H9 (cell line): ENCODE measurements around the gene DDX51. TPM values are rescaled to one million over a fixed set of nuclear protein-coding genes. Genes with fewer than 3 reads are reported as not detected.

ENCODE experiments used
- DNase-seq: peaks from one replicate; pipeline ENCODE4 v3.0.0-alpha.2; 2017
- H2AFZ ChIP-seq: one replicate; pipeline ENCODE4 v1.6.1; 2013; ENCODE audit warnings: mild to moderate bottlenecking, low read length, control low read depth, moderate library complexity
- H2AK5ac ChIP-seq: 2 replicates; pipeline ENCODE4 v1.6.1; 2013; ENCODE audit warnings: low read length, control low read depth, mixed read lengths; ENCODE audit not compliant: insufficient read length
- H2BK120ac ChIP-seq: one replicate; pipeline ENCODE4 v1.6.1; 2013; ENCODE audit warnings: low read depth, mild to moderate bottlenecking, low read length, control low read depth, inconsistent platforms; ENCODE audit not compliant: poor library complexity, severe bottlenecking
- H2BK12ac ChIP-seq: 2 replicates; pipeline ENCODE4 v1.6.1; 2013; ENCODE audit warnings: low read length, control low read depth, mixed read lengths, low read depth; ENCODE audit not compliant: insufficient read length
- H2BK15ac ChIP-seq: 2 replicates; pipeline ENCODE4 v1.6.1; 2013; ENCODE audit warnings: low read depth, low read length, control low read depth
- H2BK20ac ChIP-seq: one replicate; pipeline ENCODE4 v1.6.1; 2013; ENCODE audit warnings: low read depth, mild to moderate bottlenecking, low read length, control low read depth, inconsistent platforms; ENCODE audit not compliant: poor library complexity, severe bottlenecking
- H2BK5ac ChIP-seq: 2 replicates; pipeline ENCODE4 v1.6.1; 2013; ENCODE audit warnings: low read length, control low read depth, mixed read lengths; ENCODE audit not compliant: insufficient read length
- H3K14ac ChIP-seq: 2 replicates; pipeline ENCODE4 v1.6.1; 2013; ENCODE audit warnings: low read length, control low read depth; ENCODE audit not compliant: insufficient read depth
- H3K18ac ChIP-seq: 2 replicates; pipeline ENCODE4 v1.6.1; 2013; ENCODE audit warnings: low read depth, mild to moderate bottlenecking, mixed read lengths, low read length, control low read depth; ENCODE audit not compliant: insufficient read length
- H3K23ac ChIP-seq: 2 replicates; pipeline ENCODE4 v1.6.1; 2013; ENCODE audit warnings: low read length, control low read depth, mixed read lengths, low read depth; ENCODE audit not compliant: insufficient read length
- H3K23me2 ChIP-seq: 2 replicates; pipeline ENCODE4 v1.6.1; 2013; ENCODE audit warnings: low read depth, mild to moderate bottlenecking, mixed read lengths, low read length, control low read depth; ENCODE audit not compliant: insufficient read length, poor library complexity, severe bottlenecking
- H3K27ac ChIP-seq: 2 replicates; pipeline ENCODE4 v1.5.1; 2013; ENCODE audit warnings: low read length, control low read depth, mixed read lengths, low read depth; ENCODE audit not compliant: insufficient read length
- H3K27me3 ChIP-seq: 2 replicates; pipeline ENCODE4 v1.6.1; 2013; ENCODE audit warnings: low read length, control low read depth, inconsistent platforms; ENCODE audit not compliant: insufficient read depth
- H3K4ac ChIP-seq: 2 replicates; pipeline ENCODE4 v1.6.1; 2013; ENCODE audit warnings: low read depth, mild to moderate bottlenecking, control low read depth, inconsistent platforms, low read length, moderate library complexity
- H3K4me1 ChIP-seq: 2 replicates; pipeline ENCODE4 v1.6.1; 2013; ENCODE audit warnings: low read length, control low read depth, inconsistent platforms; ENCODE audit not compliant: insufficient read depth
- H3K4me2 ChIP-seq: 2 replicates; pipeline ENCODE4 v1.6.1; 2013; ENCODE audit warnings: low read length, control low read depth, mixed read lengths; ENCODE audit not compliant: insufficient read length, insufficient read depth
- H3K56ac ChIP-seq: 2 replicates; pipeline ENCODE4 v1.6.1; 2013; ENCODE audit warnings: low read depth, mild to moderate bottlenecking, mixed read lengths, low read length, control low read depth; ENCODE audit not compliant: insufficient read length
- H3K79me1 ChIP-seq: 2 replicates; pipeline ENCODE4 v1.6.1; 2013; ENCODE audit warnings: low read depth, mild to moderate bottlenecking, moderate library complexity, low read length, control low read depth, inconsistent platforms; ENCODE audit not compliant: insufficient read depth, poor library complexity, severe bottlenecking
- H3K79me2 ChIP-seq: 2 replicates; pipeline ENCODE4 v1.6.1; 2013; ENCODE audit warnings: low read length, control low read depth, inconsistent platforms; ENCODE audit not compliant: insufficient read depth
- H3K9ac ChIP-seq: 2 replicates; pipeline ENCODE4 v1.6.1; 2013; ENCODE audit warnings: low read length, control low read depth, mixed read lengths; ENCODE audit not compliant: insufficient read length; ENCODE audit errors: extremely low read depth
- H3K9me3 ChIP-seq: one replicate; pipeline ENCODE4 v1.6.1; 2013; ENCODE audit warnings: low read depth, low read length, inconsistent platforms; ENCODE audit not compliant: control insufficient read depth
- H3T11ph ChIP-seq: one replicate; pipeline ENCODE4 v1.6.1; 2013; ENCODE audit warnings: mild to moderate bottlenecking, low read length, control low read depth, inconsistent platforms
- H4K20me1 ChIP-seq: one replicate; pipeline ENCODE4 v1.6.1; 2013; ENCODE audit not compliant: control insufficient read depth, insufficient read length, insufficient read depth
- H4K5ac ChIP-seq: 2 replicates; pipeline ENCODE4 v1.6.1; 2013; ENCODE audit warnings: low read depth, mild to moderate bottlenecking, mixed read lengths, low read length, control low read depth; ENCODE audit not compliant: insufficient read length
- H4K8ac ChIP-seq: replicated peaks from 2 replicates; pipeline ENCODE4 v1.6.1; 2013; ENCODE audit warnings: low read length, control low read depth, mixed read lengths, low read depth; ENCODE audit not compliant: insufficient read length
- H4K91ac ChIP-seq: 2 replicates; pipeline ENCODE4 v1.6.1; 2013; ENCODE audit warnings: low read depth, mild to moderate bottlenecking, moderate library complexity, mixed read lengths, low read length, control low read depth; ENCODE audit not compliant: insufficient read length
- H3K27ac Mint-ChIP-seq, 3 experiments: 2 replicates in 2 of 3; 3 replicates in 1 of 3; pipeline ENCODE4 v1.8.0; 2020 to 2021; ENCODE audit warnings: mixed read lengths in 3 of 3, mild to moderate bottlenecking in 1 of 3, moderate library complexity in 1 of 3
- H3K27me3 Mint-ChIP-seq: 2 replicates; pipeline ENCODE4 v1.8.0; 2021; ENCODE audit warnings: low read depth, mild to moderate bottlenecking, moderate library complexity, mixed read lengths
- H3K36me3 Mint-ChIP-seq, 3 experiments: 2 replicates in 2 of 3; 3 replicates in 1 of 3; pipeline ENCODE4 v1.8.0; 2020 to 2021; ENCODE audit warnings: low read depth in 3 of 3, mixed read lengths in 3 of 3; ENCODE audit not compliant: insufficient read depth in 1 of 3
- H3K4me1 Mint-ChIP-seq, 2 experiments: 2 replicates each; pipeline ENCODE4 v1.8.0; 2020; ENCODE audit warnings: mixed read lengths in 2 of 2
- H3K4me3 Mint-ChIP-seq, 2 experiments: 2 replicates in 1 of 2; 3 replicates in 1 of 2; pipeline ENCODE4 v1.8.0; 2020 to 2021; ENCODE audit warnings: mild to moderate bottlenecking in 2 of 2, mixed read lengths in 2 of 2, moderate library complexity in 1 of 2
- H3K9me3 Mint-ChIP-seq, 2 experiments: 2 replicates in 1 of 2; 3 replicates in 1 of 2; pipeline ENCODE4 v1.8.0; 2020; ENCODE audit warnings: mild to moderate bottlenecking in 2 of 2, mixed read lengths in 2 of 2, moderate library complexity in 1 of 2
- WGBS: extraction: QIAGEN DNeasy Blood & Tissue Kit; methylation state at CpG from one replicate; pipeline ENCODE4 v1.1.7; 2013; ENCODE audit warnings: missing lambda C conversion rate, low lambda C conversion rate, mixed read lengths; ENCODE audit not compliant: insufficient read length; ENCODE audit errors: extremely low coverage; 5-methylcytosine and 5-hydroxymethylcytosine counted together
- total RNA-seq: library from RNA; stranded (reverse); gene quantifications from 2 replicates; pipeline ENCODE4 v1.2.1, GENCODE V29; 2021
- TF ChIP-seq, protein P1 (sequence below): fragments of 200-600 bp; sonication (generic); conservative IDR thresholded peaks from 3 replicates; pipeline ENCODE4 v1.8.0; 2021; ENCODE audit warnings: antibody characterized with exemption, mild to moderate bottlenecking

The DDX51 gene
- total RNA-seq, 1 experiment from 2014 or later: 37.9 TPM

DNA sequence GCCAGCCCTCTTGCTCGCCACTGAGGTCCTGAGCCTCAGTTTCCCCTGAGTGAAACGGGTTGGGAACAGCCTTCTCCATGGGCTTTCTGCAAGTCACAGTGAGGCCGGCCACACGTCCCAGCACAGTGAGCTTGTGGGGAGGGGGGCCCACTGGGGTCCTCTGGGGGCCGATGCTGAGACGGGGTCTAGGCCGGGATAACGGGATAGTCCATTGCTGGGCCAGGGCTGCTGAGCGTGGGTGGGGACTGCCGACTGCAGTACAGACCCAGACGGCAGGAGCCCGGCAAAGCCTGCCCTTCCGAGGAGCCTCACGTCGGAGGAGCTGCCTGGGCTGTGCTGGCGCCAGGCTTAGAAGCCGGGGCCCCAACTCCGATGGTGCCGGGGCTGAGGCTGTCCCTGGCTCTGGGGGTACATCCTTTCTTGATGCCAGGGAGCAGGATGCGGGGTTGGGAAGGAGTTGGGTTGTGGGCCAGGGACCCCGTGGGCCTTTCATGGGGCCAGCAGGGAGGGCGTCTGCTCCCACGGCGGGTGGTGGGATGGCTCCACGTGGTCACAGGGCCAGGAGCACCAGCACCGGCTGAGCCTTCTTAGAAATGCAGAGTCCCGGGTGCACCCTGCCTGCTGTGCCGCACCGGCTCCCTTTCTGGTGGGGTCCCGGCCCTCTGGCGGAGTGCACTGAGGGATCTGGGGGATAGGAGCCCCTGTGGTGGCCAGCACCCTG lies 24.4 kb upstream of the DDX51 start:
- H2BK12ac ChIP-seq: no peak overlapping the region
- Mint-ChIP-seq H3K27ac (no peak overlapping the region), H3K36me3 (peaks cover 0 to 6% (median 0%) of the 10 kb centered on the region in 3 experiments; a peak in 1 of 7 replicates), H3K27me3 (peaks cover 67% of the 10 kb centered on the region), H3K4me3 (no peak overlapping the region), H3K9me3 (peaks cover 9 to 13% of the 10 kb centered on the region in 2 experiments; a peak in 4 of 5 replicates), H3K4me1 (no peaks in the 10 kb centered on the region)
- no peak overlapping the region for H4K91ac ChIP-seq
- no peaks in the 10 kb centered on the region for H3K79me2 ChIP-seq
- H4K20me1 ChIP-seq: no peaks in the 10 kb centered on the region
- no peak overlapping the region for H2AK5ac ChIP-seq
- H3K14ac ChIP-seq: no peak overlapping the region
- H3K9me3 ChIP-seq: no peaks in the 10 kb centered on the region
- no peak overlapping the region for H2BK120ac ChIP-seq
- WGBS: no CpG with 5 or more reads among the region's 31 CpGs
- H3K79me1 ChIP-seq: no peaks in the 10 kb centered on the region
- no peak overlapping the region for H2BK20ac ChIP-seq
- no peak overlapping the region for H3T11ph ChIP-seq
- H3K9ac ChIP-seq: no peak overlapping the region
- H4K8ac ChIP-seq: no peak overlapping the region
- H3K4me2 ChIP-seq: no peak overlapping the region
- H4K5ac ChIP-seq: no peak overlapping the region
- no peak overlapping the region for H2BK15ac ChIP-seq
- DNase-seq: no peak
- H3K56ac ChIP-seq: no peak overlapping the region
- H2AFZ ChIP-seq: no peak overlapping the region
- H3K4me1 ChIP-seq: no peaks in the 10 kb centered on the region
- H3K23me2 ChIP-seq: no peaks in the 10 kb centered on the region
- H3K23ac ChIP-seq: no peak overlapping the region
- H3K4ac ChIP-seq: no peak overlapping the region
- H3K27me3 ChIP-seq: no peaks in the 10 kb centered on the region; the same call in 1 of the 2 replicates
- no peak overlapping the region for H3K18ac ChIP-seq
- TF ChIP-seq, protein P1, sequence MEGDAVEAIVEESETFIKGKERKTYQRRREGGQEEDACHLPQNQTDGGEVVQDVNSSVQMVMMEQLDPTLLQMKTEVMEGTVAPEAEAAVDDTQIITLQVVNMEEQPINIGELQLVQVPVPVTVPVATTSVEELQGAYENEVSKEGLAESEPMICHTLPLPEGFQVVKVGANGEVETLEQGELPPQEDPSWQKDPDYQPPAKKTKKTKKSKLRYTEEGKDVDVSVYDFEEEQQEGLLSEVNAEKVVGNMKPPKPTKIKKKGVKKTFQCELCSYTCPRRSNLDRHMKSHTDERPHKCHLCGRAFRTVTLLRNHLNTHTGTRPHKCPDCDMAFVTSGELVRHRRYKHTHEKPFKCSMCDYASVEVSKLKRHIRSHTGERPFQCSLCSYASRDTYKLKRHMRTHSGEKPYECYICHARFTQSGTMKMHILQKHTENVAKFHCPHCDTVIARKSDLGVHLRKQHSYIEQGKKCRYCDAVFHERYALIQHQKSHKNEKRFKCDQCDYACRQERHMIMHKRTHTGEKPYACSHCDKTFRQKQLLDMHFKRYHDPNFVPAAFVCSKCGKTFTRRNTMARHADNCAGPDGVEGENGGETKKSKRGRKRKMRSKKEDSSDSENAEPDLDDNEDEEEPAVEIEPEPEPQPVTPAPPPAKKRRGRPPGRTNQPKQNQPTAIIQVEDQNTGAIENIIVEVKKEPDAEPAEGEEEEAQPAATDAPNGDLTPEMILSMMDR: no peak
- no peak overlapping the region for H2BK5ac ChIP-seq
- H3K27ac ChIP-seq: no peak overlapping the region
